HL-60 (cell line): ENCODE data around the gene MYCN.

Experiments used
- POLR2AphosphoS5 ChIP-seq: IDR thresholded peaks from 2 replicates; pipeline ENCODE4 v1.6.1; 2012; ENCODE audit warnings: low read depth
- TF ChIP-seq, protein P1 (sequence below): IDR thresholded peaks from 2 replicates; pipeline ENCODE4 v1.6.1; 2012; ENCODE audit warnings: low read depth; ENCODE audit not compliant: insufficient replicate concordance

GRCh38 chr2:15935189-15935588 is 5.2 kb upstream of the MYCN start:
- TF ChIP-seq, protein P1, sequence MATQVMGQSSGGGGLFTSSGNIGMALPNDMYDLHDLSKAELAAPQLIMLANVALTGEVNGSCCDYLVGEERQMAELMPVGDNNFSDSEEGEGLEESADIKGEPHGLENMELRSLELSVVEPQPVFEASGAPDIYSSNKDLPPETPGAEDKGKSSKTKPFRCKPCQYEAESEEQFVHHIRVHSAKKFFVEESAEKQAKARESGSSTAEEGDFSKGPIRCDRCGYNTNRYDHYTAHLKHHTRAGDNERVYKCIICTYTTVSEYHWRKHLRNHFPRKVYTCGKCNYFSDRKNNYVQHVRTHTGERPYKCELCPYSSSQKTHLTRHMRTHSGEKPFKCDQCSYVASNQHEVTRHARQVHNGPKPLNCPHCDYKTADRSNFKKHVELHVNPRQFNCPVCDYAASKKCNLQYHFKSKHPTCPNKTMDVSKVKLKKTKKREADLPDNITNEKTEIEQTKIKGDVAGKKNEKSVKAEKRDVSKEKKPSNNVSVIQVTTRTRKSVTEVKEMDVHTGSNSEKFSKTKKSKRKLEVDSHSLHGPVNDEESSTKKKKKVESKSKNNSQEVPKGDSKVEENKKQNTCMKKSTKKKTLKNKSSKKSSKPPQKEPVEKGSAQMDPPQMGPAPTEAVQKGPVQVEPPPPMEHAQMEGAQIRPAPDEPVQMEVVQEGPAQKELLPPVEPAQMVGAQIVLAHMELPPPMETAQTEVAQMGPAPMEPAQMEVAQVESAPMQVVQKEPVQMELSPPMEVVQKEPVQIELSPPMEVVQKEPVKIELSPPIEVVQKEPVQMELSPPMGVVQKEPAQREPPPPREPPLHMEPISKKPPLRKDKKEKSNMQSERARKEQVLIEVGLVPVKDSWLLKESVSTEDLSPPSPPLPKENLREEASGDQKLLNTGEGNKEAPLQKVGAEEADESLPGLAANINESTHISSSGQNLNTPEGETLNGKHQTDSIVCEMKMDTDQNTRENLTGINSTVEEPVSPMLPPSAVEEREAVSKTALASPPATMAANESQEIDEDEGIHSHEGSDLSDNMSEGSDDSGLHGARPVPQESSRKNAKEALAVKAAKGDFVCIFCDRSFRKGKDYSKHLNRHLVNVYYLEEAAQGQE, result no peak
- TF ChIP-seq POLR2AphosphoS5, result no peak
